ENCODE results near the gene TP63. TPM values are rescaled to one million over a fixed set of nuclear protein-coding genes. Genes with fewer than 3 reads are reported as not detected.

TP63 gene
- total and polyA plus RNA-seq, 2 experiments from 2014 or later: not detected

GRCh38 chr3:189684317-189684716, 53.1 kb downstream of the TP63 start:
- Histone ChIP-seq H3F3A (replicated peaks; ENCODE audit: low read depth) (no peaks in the 10 kb centered on the region), H3K9me2 (ENCODE audit: insufficient read depth) (no peaks in the 10 kb centered on the region), H3K27ac (ENCODE audit: low read depth) (no peak overlapping the region), H3K4me1 (ENCODE audit: insufficient read depth) (no peaks in the 10 kb centered on the region), H4K20me1 (replicated peaks; ENCODE audit: insufficient read depth) (no peaks in the 10 kb centered on the region), H3K4me2 (no peak overlapping the region), H3K27me3 (ENCODE audit: insufficient read depth) (no peaks in the 10 kb centered on the region), H2AFZ (no peak overlapping the region), H3K36me3 (ENCODE audit: insufficient read depth) (no peaks in the 10 kb centered on the region), H3K4me3 (no peak overlapping the region), H3K79me2 (replicated peaks; ENCODE audit: insufficient read depth) (no peaks in the 10 kb centered on the region)
- no peak overlapping the region for H3K4me3 Mint-ChIP-seq
- H3K27ac Mint-ChIP-seq: no peak overlapping the region
- no peak for TF ChIP-seq STAT1 (IDR thresholded peaks at IDR 0.05; ENCODE audit: unreplicated experiment)
- TF ChIP-seq CTCF (conservative IDR thresholded peaks at IDR 0.05; ENCODE audit: low read depth in 2 of 2): no peak
- TF ChIP-seq NANOG (IDR thresholded peaks at IDR 0.05; ENCODE audit: borderline replicate concordance): no peak
- no peak for TF ChIP-seq ZNF331 (CRISPR knock-in tag; IDR thresholded peaks at IDR 0.05; ENCODE audit: low read depth)
- TF ChIP-seq ZNF114 (CRISPR knock-in tag; IDR thresholded peaks at IDR 0.05): no peak
- no peak for TF ChIP-seq CREB1 (CRISPR knock-in tag; IDR thresholded peaks at IDR 0.05; ENCODE audit: low read depth)
- no peak for TF ChIP-seq EZH2 (IDR thresholded peaks at IDR 0.05; ENCODE audit: low read depth, unreplicated experiment)
- no peak for TF ChIP-seq ZNF462 (CRISPR knock-in tag; IDR thresholded peaks at IDR 0.05)
- no peak for TF ChIP-seq JUNB (IDR thresholded peaks at IDR 0.05; ENCODE audit: unreplicated experiment)
- no peak for TF ChIP-seq REST (IDR thresholded peaks at IDR 0.05; ENCODE audit: unreplicated experiment)
- TF ChIP-seq POLR2AphosphoS5 (IDR thresholded peaks at IDR 0.05; ENCODE audit: low read depth): no peak
- no peak for TF ChIP-seq EZH2phosphoT487 (IDR thresholded peaks at IDR 0.05; ENCODE audit: unreplicated experiment)
- no peak for TF ChIP-seq ETS1 (IDR thresholded peaks at IDR 0.05)
- peaks cover 5% of the 10 kb centered on the region for H3K27me3 Mint-ChIP-seq (ENCODE audit: insufficient read depth, low read depth, poor library complexity)
- H3K36me3 Mint-ChIP-seq (ENCODE audit: low read depth): no peaks in the 10 kb centered on the region
- ATAC-seq: no peak
- no peaks in the 10 kb centered on the region for H3K4me1 Mint-ChIP-seq
- H3K9me3 Mint-ChIP-seq: no peaks in the 10 kb centered on the region
- DNase-seq (ENCODE audit: low spot score): no peak

All from GM23338 (cell line).